Right lobe of liver (tissue), 6 donors: ENCODE data around the gene GCLM. TPM values are rescaled to one million over a fixed set of nuclear protein-coding genes. Genes with fewer than 3 reads are reported as not detected.

Source experiments
- ATAC-seq, 4 donors: fragments of 200-7000 bp; cut with Tn5 transposase; one replicate each; pipeline ENCODE4 v1.9.1; 2020; ENCODE audit warnings: mild to moderate bottlenecking in 4 of 4, moderate library complexity in 4 of 4
- DNase-seq, 3 donors: peaks; one replicate each; pipeline ENCODE4 v3.0.0-alpha.2; 2020
- H3K27ac ChIP-seq, 3 donors: fragments of 200-600 bp; one replicate each; pipeline ENCODE4 v1.8.0; 2022
- H3K27me3 ChIP-seq, 2 donors: fragments of 200-600 bp; one replicate each; pipeline ENCODE4 v1.8.0; 2022
- H3K36me3 ChIP-seq, 4 donors: fragments of 200-600 bp; sonication (generic) in 1 of 4; one replicate each; pipeline versions ENCODE4 v1.5.1 to v1.8.0; 2017 to 2022; ENCODE audit warnings: control low read depth in 1 of 4
- H3K4me1 ChIP-seq, 4 donors: fragments of 200-600 bp; sonication (generic) in 1 of 4; one replicate each; pipeline versions ENCODE4 v1.5.1 to v1.8.0; 2017 to 2022; ENCODE audit warnings: control low read depth in 1 of 4
- H3K4me3 ChIP-seq, 3 donors: fragments of 200-600 bp; one replicate each; pipeline ENCODE4 v1.8.0; 2022
- H3K9me3 ChIP-seq, 4 donors: fragments of 200-600 bp; sonication (generic) in 1 of 4; one replicate each; pipeline versions ENCODE4 v1.5.1 to v1.8.0; 2017 to 2022; ENCODE audit warnings: control low read depth in 1 of 4
- CTCF ChIP-seq, 4 donors: fragments of 200-600 bp in 3 of 4; fragments of 450-650 bp in 1 of 4; IDR thresholded peaks; one replicate each; pipeline versions ENCODE4 v1.5.1 to v1.8.0; 2016 to 2022; ENCODE audit warnings: antibody characterized with exemption in 4 of 4, mild to moderate bottlenecking in 2 of 4
- POLR2A ChIP-seq: fragments of 450-650 bp; IDR thresholded peaks from one replicate; pipeline ENCODE4 v1.6.1; 2017; ENCODE audit warnings: antibody characterized with exemption, mild to moderate bottlenecking
- WGBS: methylation state at CpG from one replicate; pipeline ENCODE4 v1.1.6; 2018; ENCODE audit warnings: low coverage, low lambda C conversion rate; ENCODE audit not compliant: insufficient coverage; ENCODE audit errors: missing lambda C conversion rate; 5-methylcytosine and 5-hydroxymethylcytosine counted together
- intact Hi-C, 2 donors: fragments of 100-400 bp; cut with DNase I; formaldehyde crosslinking; loops; one replicate each; pipeline versions ENCODE4 v1.11.2 to v1.14.1; 2022
- long read RNA-seq: library from polyadenylated mRNA; unstranded; transcript quantifications from one replicate; pipeline ENCODE4 v2.0.0, GENCODE V29; 2019
- total RNA-seq, 6 experiments: library from RNA; depleted of rRNA in 2 of 6; stranded (reverse); fragments of >200 nt in 2 of 6; fragmentation: NEBNext Ultra II Directional in 3 of 6; extraction: Animal tissue kit (Norgen Biotek cat#: 25700) in 3 of 6; gene quantifications; one replicate each; pipeline versions ENCODE4 v1.1.0 to v1.2.4, GENCODE V29; 2016 to 2023
- donor health status: DM: no; HTN: yes; CAD: no.
- donor health status: DM: no; HTN: no; CAD: no.
- donor health status: DM: no; HTN: no; CAD: no.
- donor health status: DM: no; HTN: yes; CAD: no.
- donor health status: DM: no; HTN: yes; CAD: no.

Gene GCLM
- 10 to 100 TPM; 19.9 to 49.8 (median 34.6) TPM for total RNA-seq
- long read RNA-seq, full-length matches to known transcripts: 1 of 2 reads
- long read RNA-seq, partial matches to known transcripts: 0 of 2 reads
- long read RNA-seq, other reads (novel, unspliced or antisense): 1 of 2 reads

GRCh38 chr1:93909146-93910050 is at the start of gene GCLM:
Gene GCLM (minus strand): TSS chr1:93909430. CDS start chr1:93909163, 267 bp downstream.
- Histone ChIP-seq H3K4me1 (peaks cover 0 to 44% (median 13%) of the 10 kb centered on the region in 4 donors), H3K27ac (peak within 1 kb of the TSS; percentile 87 to 98 (median 91)), H3K4me3 (peak within 1 kb of the TSS; percentile 60 to 84 (median 74)), H3K36me3 (no peaks in the 10 kb centered on the region), H3K9me3 (no peaks in the 10 kb centered on the region), H3K27me3 (no peaks in the 10 kb centered on the region)
- under 1% methylated on average over 20 of the region's 102 CpGs for WGBS
- intact Hi-C loops: no loop called here
- DNase-seq: peak; percentile 96 to 97 (median 96)
- peak; percentile 92 to 99 (median 97) for TF ChIP-seq CTCF (IDR thresholded peaks at IDR 0.05)
- peak; percentile 92 for TF ChIP-seq POLR2A
- peak; percentile 86 to 95 (median 87) for ATAC-seq

- 15% methylated on average over 1 of the region's 1 CpG for WGBS
- Histone ChIP-seq H3K27ac (peak overlapping the region in 1 of 3 donors; percentile 6), H3K36me3 (no peaks in the 10 kb centered on the region), H3K4me3 (no peak overlapping the region), H3K9me3 (no peaks in the 10 kb centered on the region), H3K4me1 (peaks cover 0 to 41% (median 0%) of the 10 kb centered on the region in 4 donors), H3K27me3 (no peaks in the 10 kb centered on the region)
- intact Hi-C loops: no loop called here
- DNase-seq: no peak
- TF ChIP-seq POLR2A: no peak
- TF ChIP-seq CTCF (IDR thresholded peaks at IDR 0.05): no peak
- no peak for ATAC-seq
These were observed 49.5 kb upstream of the GCLM start for GRCh38 chr1:93958726-93959100.

- Histone ChIP-seq H3K4me1 (peaks cover 0 to 40% (median 0%) of the 10 kb centered on the region in 4 donors), H3K27me3 (no peaks in the 10 kb centered on the region), H3K9me3 (no peaks in the 10 kb centered on the region), H3K27ac (peak overlapping the region in 1 of 3 donors; percentile 6), H3K4me3 (no peak overlapping the region), H3K36me3 (no peaks in the 10 kb centered on the region)
- no peak for DNase-seq
- no peak for TF ChIP-seq POLR2A
- 70% methylated on average over 1 of the region's 1 CpG for WGBS
- ATAC-seq: peak in 3 of 4 donors; percentile 12 to 18 (median 16)
- intact Hi-C loops: no loop called here
These were observed 48.9 kb upstream of the GCLM start for GRCh38 chr1:93958032-93958725.

GRCh38 chr1:93955765-93956164 is 46.5 kb upstream of the GCLM start:
- intact Hi-C loops: no loop called here
- H3K36me3 ChIP-seq: no peaks in the 10 kb centered on the region
- no peaks in the 10 kb centered on the region for H3K27me3 ChIP-seq
- WGBS: 86% methylated on average over 1 of the region's 1 CpG
- no peak overlapping the region for H3K4me3 ChIP-seq
- no peak overlapping the region for H3K27ac ChIP-seq
- peaks cover 0 to 26% (median 0%) of the 10 kb centered on the region in 4 donors for H3K4me1 ChIP-seq
- ATAC-seq (no peak), DNase-seq (no peak)
- TF ChIP-seq CTCF (IDR thresholded peaks at IDR 0.05) (no peak), POLR2A (no peak)
- no peaks in the 10 kb centered on the region for H3K9me3 ChIP-seq
